Subcutaneous adipose tissue (tissue), 4 donors: Measurements from ENCODE around the gene PHF20. TPM values are rescaled to one million over a fixed set of nuclear protein-coding genes. Genes with fewer than 3 reads are reported as not detected.

Experiments
- CTCF ChIP-seq: fragments of 450-650 bp; IDR thresholded peaks from one replicate; pipeline ENCODE4 v1.5.1; 2016; ENCODE audit warnings: low read depth, mild to moderate bottlenecking, control low read depth, antibody characterized with exemption, moderate library complexity
- total RNA-seq, 4 donors: library from RNA; depleted of rRNA; stranded (reverse); fragments of >200 nt; gene quantifications; one replicate each; pipeline ENCODE4 v1.1.0, GENCODE V29; 2016

Gene PHF20
- total RNA-seq, 4 donors from 2014 or later: 35.5 to 61.6 (median 44.5) TPM

- TF ChIP-seq CTCF: no peak
These were observed 27.9 kb upstream of the PHF20 start for GRCh38 chr20:35743693-35744491.

GRCh38 chr20:35750611-35751010 is 21.2 kb upstream of the PHF20 start:
- TF ChIP-seq CTCF: no peak

GRCh38 chr20:35756404-35756803 is 15.4 kb upstream of the PHF20 start:
- TF ChIP-seq CTCF: no peak

GRCh38 chr20:35757098-35757705 is 14.6 kb upstream of the PHF20 start:
- no peak for TF ChIP-seq CTCF

GRCh38 chr20:35762461-35762860 is 9.4 kb upstream of the PHF20 start:
- no peak for TF ChIP-seq CTCF

- no peak for TF ChIP-seq CTCF
These were observed 5.0 kb upstream of the PHF20 start for GRCh38 chr20:35766843-35767242.

- TF ChIP-seq CTCF: no peak
These were observed 3.9 kb upstream of the PHF20 start for GRCh38 chr20:35767683-35768481.
